Measurements from ENCODE around the gene PLSCR4.

PLSCR4 gene

GRCh38 chr3:146196789-146197188 lies 54.1 kb downstream of the PLSCR4 start:
- in situ Hi-C loops (cut with HindIII; ENCODE audit: low sequenced_read_pairs), result no loop called here

- in situ Hi-C loops (cut with HindIII; ENCODE audit: low sequenced_read_pairs), result no loop called here
Measured at GRCh38 chr3:146195605-146196004, 55.3 kb downstream of the PLSCR4 start.

GRCh38 chr3:146195030-146195429 lies 55.9 kb downstream of the PLSCR4 start:
- in situ Hi-C loops (cut with HindIII; ENCODE audit: low sequenced_read_pairs), result no loop called here

- in situ Hi-C loops (cut with HindIII; ENCODE audit: low sequenced_read_pairs), result no loop called here
Measured at GRCh38 chr3:146191051-146191450, 59.9 kb downstream of the PLSCR4 start.

- in situ Hi-C loops (cut with HindIII; ENCODE audit: low sequenced_read_pairs), result no loop called here
Measured at GRCh38 chr3:146189519-146190173, 61.3 kb downstream of the PLSCR4 start.

GRCh38 chr3:146187334-146187950 lies 63.5 kb downstream of the PLSCR4 start:
- in situ Hi-C loops (cut with HindIII; ENCODE audit: low sequenced_read_pairs), result no loop called here

- in situ Hi-C loops (cut with HindIII; ENCODE audit: low sequenced_read_pairs), result no loop called here
Measured at GRCh38 chr3:146184241-146185015, 66.5 kb downstream of the PLSCR4 start.

GRCh38 chr3:146181216-146181615 lies 69.7 kb downstream of the PLSCR4 start:
- in situ Hi-C loops (cut with HindIII; ENCODE audit: low sequenced_read_pairs), result no loop called here

GRCh38 chr3:146180376-146180775 lies 70.5 kb downstream of the PLSCR4 start:
- in situ Hi-C loops (cut with HindIII; ENCODE audit: low sequenced_read_pairs), result no loop called here

GRCh38 chr3:146178006-146178689 lies 72.8 kb downstream of the PLSCR4 start:
- in situ Hi-C loops (cut with HindIII; ENCODE audit: low sequenced_read_pairs), result no loop called here

- in situ Hi-C loops (cut with HindIII; ENCODE audit: low sequenced_read_pairs), result no loop called here
Measured at GRCh38 chr3:146177519-146177918, 73.4 kb downstream of the PLSCR4 start.

GRCh38 chr3:146177072-146177471 lies 73.8 kb downstream of the PLSCR4 start:
- in situ Hi-C loops (cut with HindIII; ENCODE audit: low sequenced_read_pairs), result no loop called here

GRCh38 chr3:146172586-146172985 lies 78.3 kb downstream of the PLSCR4 start:
- in situ Hi-C loops (cut with HindIII; ENCODE audit: low sequenced_read_pairs), result no loop called here

GRCh38 chr3:146170591-146170990 lies 80.3 kb downstream of the PLSCR4 start:
- in situ Hi-C loops (cut with HindIII; ENCODE audit: low sequenced_read_pairs), result no loop called here

- in situ Hi-C loops (cut with HindIII; ENCODE audit: low sequenced_read_pairs), result no loop called here
Measured at GRCh38 chr3:146169891-146170290, 81.0 kb downstream of the PLSCR4 start.

GRCh38 chr3:146166826-146167225 lies 84.1 kb downstream of the PLSCR4 start:
- in situ Hi-C loops (cut with HindIII; ENCODE audit: low sequenced_read_pairs), result no loop called here

- in situ Hi-C loops (cut with HindIII; ENCODE audit: low sequenced_read_pairs), result no loop called here
Measured at GRCh38 chr3:146166415-146166821, 84.5 kb downstream of the PLSCR4 start.

GRCh38 chr3:146165877-146166276 lies 85.0 kb downstream of the PLSCR4 start:
- in situ Hi-C loops (cut with HindIII; ENCODE audit: low sequenced_read_pairs), result no loop called here

GRCh38 chr3:146164971-146165769 lies 85.7 kb downstream of the PLSCR4 start:
- in situ Hi-C loops (cut with HindIII; ENCODE audit: low sequenced_read_pairs), result no loop called here

GRCh38 chr3:146164506-146164905 lies 86.4 kb downstream of the PLSCR4 start:
- in situ Hi-C loops (cut with HindIII; ENCODE audit: low sequenced_read_pairs), result no loop called here

GRCh38 chr3:146164071-146164470 lies 86.8 kb downstream of the PLSCR4 start:
- in situ Hi-C loops (cut with HindIII; ENCODE audit: low sequenced_read_pairs), result no loop called here
